Panc1 (cell line): ENCODE measurements around the gene PCK2.
"Not testable (repeated sequence)": the region's sequence is repeated elsewhere in the genome, so short reads cannot be mapped to it uniquely, and the experiment has no call there.

Source experiments
- CTCF ChIP-seq: fragments of 450-650 bp; IDR thresholded peaks from 2 replicates; pipeline ENCODE4 v1.5.1; 2017; ENCODE audit warnings: mild to moderate bottlenecking
- POLR2AphosphoS5 ChIP-seq: IDR thresholded peaks from 2 replicates; pipeline ENCODE4 v1.6.1; 2012; ENCODE audit warnings: mild to moderate bottlenecking, low read depth, low read length, moderate library complexity
- TCF7L2 ChIP-seq: IDR thresholded peaks from 2 replicates; pipeline ENCODE4 v1.6.1; 2011; ENCODE audit warnings: mild to moderate bottlenecking, low read depth, low read length, inconsistent platforms

- TF ChIP-seq CTCF, POLR2AphosphoS5, TCF7L2: not testable (repeated sequence)
Observed at GRCh38 chr14:24105609-24106239, 11.6 kb downstream of the PCK2 start.
